Neural cell (in vitro differentiated cells): ENCODE measurements around the gene TRAF2. TPM values are rescaled to one million over a fixed set of nuclear protein-coding genes. Genes with fewer than 3 reads are reported as not detected.

Experiments used
- H2AFZ ChIP-seq: fragments of 200-600, 300-800 bp; sonication (generic), shearing (Covaris generic); 2 replicates; pipeline ENCODE4 v1.6.0; 2014; ENCODE audit warnings: low read depth, mild to moderate bottlenecking, antibody characterized with exemption, low read length, moderate library complexity
- H3F3A ChIP-seq: fragments of 200-600 bp; shearing (Covaris generic); 2 replicates; pipeline ENCODE4 v1.6.1; 2016; ENCODE audit warnings: mild to moderate bottlenecking, moderate library complexity, mixed read lengths, antibody characterized with exemption, low read length; ENCODE audit not compliant: insufficient read depth, poor library complexity, severe bottlenecking
- H3K27ac ChIP-seq: fragments of 200-600, 300-800 bp; sonication (generic), shearing (Covaris generic); 2 replicates; pipeline ENCODE4 v1.5.1; 2014; ENCODE audit warnings: mild to moderate bottlenecking, low read length, moderate library complexity
- H3K27me3 ChIP-seq: fragments of 300-800, 200-600 bp; sonication (generic), shearing (Covaris generic); 2 replicates; pipeline ENCODE4 v1.6.0; 2014; ENCODE audit warnings: mild to moderate bottlenecking, low read depth, low read length, moderate library complexity; ENCODE audit not compliant: insufficient read depth
- H3K36me3 ChIP-seq: fragments of 300-800, 200-600 bp; sonication (generic), shearing (Covaris generic); 2 replicates; pipeline ENCODE4 v1.5.1; 2014; ENCODE audit warnings: mild to moderate bottlenecking, antibody characterized with exemption, low read length, moderate library complexity; ENCODE audit not compliant: insufficient read depth
- H3K4me2 ChIP-seq: fragments of 300-800, 200-600 bp; sonication (generic), shearing (Covaris generic); 2 replicates; pipeline ENCODE4 v1.6.0; 2014; ENCODE audit warnings: mild to moderate bottlenecking, low read length
- H3K4me3 ChIP-seq: fragments of 300-800, 200-600 bp; sonication (generic), shearing (Covaris generic); 2 replicates; pipeline ENCODE4 v1.5.1; 2014; ENCODE audit warnings: mild to moderate bottlenecking, low read length, moderate library complexity
- H3K79me2 ChIP-seq: fragments of 200-600 bp; shearing (Covaris generic); replicated peaks from 2 replicates; pipeline ENCODE4 v1.6.0; 2014; ENCODE audit warnings: mild to moderate bottlenecking, low read length, moderate library complexity; ENCODE audit not compliant: insufficient read depth
- H3K9ac ChIP-seq: fragments of 300-800, 200-600 bp; sonication (generic), shearing (Covaris generic); 2 replicates; pipeline ENCODE4 v1.6.1; 2016; ENCODE audit warnings: mild to moderate bottlenecking, low read length, mixed read lengths
- H3K9me2 ChIP-seq: fragments of 200-600 bp; shearing (Covaris generic); 2 replicates; pipeline ENCODE4 v1.6.1; 2016; ENCODE audit warnings: mild to moderate bottlenecking, low read length, mixed read lengths; ENCODE audit not compliant: insufficient read depth
- H3K9me3 ChIP-seq: fragments of 200-600, 300-800 bp; sonication (generic), shearing (Covaris generic); 2 replicates; pipeline ENCODE4 v1.6.1; 2016; ENCODE audit warnings: mild to moderate bottlenecking, mixed run types, low read length, moderate library complexity, mixed read lengths
- H4K20me1 ChIP-seq: fragments of 200-600 bp; shearing (Covaris generic); 2 replicates; pipeline ENCODE4 v1.6.1; 2016; ENCODE audit warnings: mild to moderate bottlenecking, mixed run types; ENCODE audit not compliant: insufficient read depth
- CTCF ChIP-seq: fragments of 450-650 bp; IDR thresholded peaks from 2 replicates; pipeline ENCODE4 v1.5.1; 2014; ENCODE audit warnings: antibody characterized with exemption, mild to moderate bottlenecking, moderate library complexity; ENCODE audit not compliant: poor library complexity, severe bottlenecking
- EP300 ChIP-seq: fragments of 450-650 bp; conservative IDR thresholded peaks from 2 replicates; pipeline ENCODE4 v1.6.1; 2014; ENCODE audit warnings: antibody characterized with exemption, mild to moderate bottlenecking, moderate library complexity; ENCODE audit not compliant: poor library complexity, severe bottlenecking
- MXI1 ChIP-seq: fragments of 450-650 bp; conservative IDR thresholded peaks from 2 replicates; pipeline ENCODE4 v1.6.1; 2014; ENCODE audit warnings: antibody characterized with exemption, mild to moderate bottlenecking; ENCODE audit not compliant: poor library complexity, severe bottlenecking
- POLR2AphosphoS5 ChIP-seq: IDR thresholded peaks from 2 replicates; pipeline ENCODE4 v1.6.1; 2012
- RAD21 ChIP-seq: fragments of 450-650 bp; conservative IDR thresholded peaks from 2 replicates; pipeline ENCODE4 v1.6.1; 2014; ENCODE audit warnings: antibody characterized with exemption, mild to moderate bottlenecking, moderate library complexity
- REST ChIP-seq: IDR thresholded peaks from 2 replicates; pipeline ENCODE4 v1.6.1; 2012; ENCODE audit warnings: borderline replicate concordance
- SMC3 ChIP-seq: fragments of 450-650 bp; conservative IDR thresholded peaks from 2 replicates; pipeline ENCODE4 v1.6.1; 2014; ENCODE audit warnings: antibody characterized with exemption, mild to moderate bottlenecking, moderate library complexity; ENCODE audit not compliant: poor library complexity
- TAF1 ChIP-seq: IDR thresholded peaks from 2 replicates; pipeline ENCODE4 v1.6.1; 2012; ENCODE audit warnings: low read depth
- polyA plus RNA-seq: library from polyadenylated mRNA; depleted of rRNA; stranded (reverse); fragments of >200 nt; gene quantifications from 2 replicates; pipeline ENCODE4 v1.2.3, GENCODE V29; 2014

The TRAF2 gene
- polyA plus RNA-seq, 1 donor from 2014 or later = 14.6 TPM

DNA sequence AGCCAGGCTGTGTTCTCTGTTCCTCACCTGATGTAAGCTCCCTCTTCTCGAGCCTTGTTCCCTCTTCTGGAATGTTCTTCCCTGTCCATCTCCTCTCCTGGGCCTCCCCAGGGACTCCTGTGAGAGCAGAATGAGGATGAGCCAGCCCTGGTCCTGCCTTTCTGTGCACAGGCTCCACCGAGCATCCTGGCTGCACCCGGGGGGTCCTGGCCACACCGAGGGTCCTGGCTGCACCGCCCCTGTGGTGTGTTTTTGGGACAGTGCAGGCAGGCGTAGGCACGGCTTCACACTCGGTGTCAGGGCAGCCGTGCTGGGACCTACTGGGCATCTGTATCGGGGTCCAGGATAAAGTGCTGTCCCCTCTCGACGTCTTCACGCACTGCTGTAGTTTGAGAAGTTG is 40.4 kb downstream of the TRAF2 start:
- no peak overlapping the region for H3K9ac ChIP-seq
- TF ChIP-seq EP300 (no peak), POLR2AphosphoS5 (no peak), CTCF (no peak), REST (no peak)
- H3F3A ChIP-seq = no peaks in the 10 kb centered on the region
- H4K20me1 ChIP-seq = no peaks in the 10 kb centered on the region
- H3K27me3 ChIP-seq = no peaks in the 10 kb centered on the region
- H3K27ac ChIP-seq = no peak overlapping the region
- no peak overlapping the region for H3K4me3 ChIP-seq
- H3K79me2 ChIP-seq = no peaks in the 10 kb centered on the region
- no peaks in the 10 kb centered on the region for H3K9me2 ChIP-seq
- H3K4me2 ChIP-seq = no peak overlapping the region
- H3K36me3 ChIP-seq = no peaks in the 10 kb centered on the region
- no peak overlapping the region for H2AFZ ChIP-seq
- H3K9me3 ChIP-seq = no peaks in the 10 kb centered on the region

- H3K27ac ChIP-seq = no peak overlapping the region
- H3K4me3 ChIP-seq = no peak overlapping the region
- no peaks in the 10 kb centered on the region for H3K9me2 ChIP-seq
- H4K20me1 ChIP-seq = no peaks in the 10 kb centered on the region
- no peak overlapping the region for H3K9ac ChIP-seq
- no peaks in the 10 kb centered on the region for H3K79me2 ChIP-seq
- H2AFZ ChIP-seq = no peak overlapping the region
- no peaks in the 10 kb centered on the region for H3K27me3 ChIP-seq
- no peaks in the 10 kb centered on the region for H3K36me3 ChIP-seq
- H3F3A ChIP-seq = no peaks in the 10 kb centered on the region
- H3K4me2 ChIP-seq = no peak overlapping the region
- no peaks in the 10 kb centered on the region for H3K9me3 ChIP-seq
- TF ChIP-seq MXI1 (no peak), TAF1 (no peak), SMC3 (no peak), EP300 (no peak), CTCF (no peak), REST (no peak), RAD21 (no peak)
Observed at GRCh38 chr9:136927343-136928271, 41.3 kb downstream of the TRAF2 start.
